Measurements from ENCODE around the gene MRPS7. TPM values are rescaled to one million over a fixed set of nuclear protein-coding genes. Genes with fewer than 3 reads are reported as not detected.

The MRPS7 gene
- total RNA-seq, 1 experiment from 2014 or later = 94.7 TPM

- no peak overlapping the region for H3K27ac Mint-ChIP-seq
- DNase-seq (ENCODE audit: low spot score) (no peak), ATAC-seq (no peak)
- H3K9me3 Mint-ChIP-seq = no peaks in the 10 kb centered on the region
- no peaks in the 10 kb centered on the region for H3K27me3 Mint-ChIP-seq (ENCODE audit: low read depth)
- ChIA-PET POLR2A (no interaction called here), CTCF (no interaction called here)
- H3K4me3 Mint-ChIP-seq = no peak overlapping the region
- peaks cover 10% of the 10 kb centered on the region for H3K4me1 Mint-ChIP-seq
- H3K36me3 Mint-ChIP-seq = peaks cover 37% of the 10 kb centered on the region
- TF ChIP-seq ZNF423 (CRISPR knock-in tag; IDR thresholded peaks at IDR 0.05) = no peak
Measured at GRCh38 chr17:75245011-75245410, 16.7 kb upstream of the MRPS7 start.

DNA sequence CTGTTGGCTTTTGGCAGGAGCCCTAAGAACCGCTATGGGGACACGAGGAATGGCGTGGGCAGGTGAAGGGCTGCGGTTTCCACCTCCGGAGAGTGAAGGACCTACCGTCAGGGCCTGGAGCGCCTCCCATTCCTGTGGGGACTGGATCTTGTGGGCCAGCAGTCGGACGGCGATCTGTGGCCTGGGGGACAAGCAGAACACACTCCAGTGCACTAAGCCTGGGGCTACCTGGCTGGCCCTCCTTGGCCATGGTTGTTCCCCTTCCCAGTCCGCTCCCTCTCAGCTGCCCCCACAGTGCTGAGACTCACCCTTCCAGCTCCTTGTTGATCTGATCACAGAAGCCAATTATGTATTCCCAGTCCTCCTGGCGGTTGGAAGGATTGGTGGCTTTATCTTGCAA is 15.3 kb upstream of the MRPS7 start:
- Mint-ChIP-seq H3K36me3 (peaks cover 37% of the 10 kb centered on the region), H3K4me1 (peaks cover 17% of the 10 kb centered on the region), H3K27me3 (ENCODE audit: low read depth) (no peaks in the 10 kb centered on the region), H3K4me3 (no peak overlapping the region), H3K27ac (0 out of 2 replicates have a peak overlapping the region, but pooled peaks have one; percentile 26), H3K9me3 (no peaks in the 10 kb centered on the region)
- ChIA-PET POLR2A (interaction anchor here (0.7 kb wide), 1 partner anchor 83 kb away, joined by 5 read pairs; no protein-coding TSS in a partner anchor), CTCF (interaction anchor here (1.0 to 5.6 kb wide), 3 partner anchors 9 to 147 kb away, joined by 3 to 39 read pairs (median 4); partner anchors contain the start of gene MIF4GD)
- no peak for ATAC-seq
- TF ChIP-seq ZNF423 (CRISPR knock-in tag; IDR thresholded peaks at IDR 0.05) (no peak), GRHL2 (CRISPR knock-in tag; IDR thresholded peaks at IDR 0.05; ENCODE audit: insufficient replicate concordance, severe bottlenecking) (no peak), RORB (CRISPR knock-in tag; IDR thresholded peaks at IDR 0.05) (no peak), NFATC4 (CRISPR knock-in tag; IDR thresholded peaks at IDR 0.05) (no peak), JUN (CRISPR knock-in tag; IDR thresholded peaks at IDR 0.05) (no peak), FOXK1 (CRISPR knock-in tag; IDR thresholded peaks at IDR 0.05) (no peak), SOX15 (CRISPR knock-in tag; IDR thresholded peaks at IDR 0.05) (no peak), USF2 (CRISPR knock-in tag; IDR thresholded peaks at IDR 0.05) (no peak), ZBTB43 (CRISPR knock-in tag; IDR thresholded peaks at IDR 0.05) (no peak)
- TF ChIP-seq, protein P1, sequence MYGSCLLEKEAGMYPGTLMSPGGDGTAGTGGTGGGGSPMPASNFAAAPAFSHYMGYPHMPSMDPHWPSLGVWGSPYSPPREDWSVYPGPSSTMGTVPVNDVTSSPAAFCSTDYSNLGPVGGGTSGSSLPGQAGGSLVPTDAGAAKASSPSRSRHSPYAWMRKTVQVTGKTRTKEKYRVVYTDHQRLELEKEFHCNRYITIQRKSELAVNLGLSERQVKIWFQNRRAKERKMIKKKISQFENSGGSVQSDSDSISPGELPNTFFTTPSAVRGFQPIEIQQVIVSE (CRISPR knock-in tag; IDR thresholded peaks at IDR 0.05; ENCODE audit: borderline replicate concordance) = no peak
- TF ChIP-seq, protein P2, sequence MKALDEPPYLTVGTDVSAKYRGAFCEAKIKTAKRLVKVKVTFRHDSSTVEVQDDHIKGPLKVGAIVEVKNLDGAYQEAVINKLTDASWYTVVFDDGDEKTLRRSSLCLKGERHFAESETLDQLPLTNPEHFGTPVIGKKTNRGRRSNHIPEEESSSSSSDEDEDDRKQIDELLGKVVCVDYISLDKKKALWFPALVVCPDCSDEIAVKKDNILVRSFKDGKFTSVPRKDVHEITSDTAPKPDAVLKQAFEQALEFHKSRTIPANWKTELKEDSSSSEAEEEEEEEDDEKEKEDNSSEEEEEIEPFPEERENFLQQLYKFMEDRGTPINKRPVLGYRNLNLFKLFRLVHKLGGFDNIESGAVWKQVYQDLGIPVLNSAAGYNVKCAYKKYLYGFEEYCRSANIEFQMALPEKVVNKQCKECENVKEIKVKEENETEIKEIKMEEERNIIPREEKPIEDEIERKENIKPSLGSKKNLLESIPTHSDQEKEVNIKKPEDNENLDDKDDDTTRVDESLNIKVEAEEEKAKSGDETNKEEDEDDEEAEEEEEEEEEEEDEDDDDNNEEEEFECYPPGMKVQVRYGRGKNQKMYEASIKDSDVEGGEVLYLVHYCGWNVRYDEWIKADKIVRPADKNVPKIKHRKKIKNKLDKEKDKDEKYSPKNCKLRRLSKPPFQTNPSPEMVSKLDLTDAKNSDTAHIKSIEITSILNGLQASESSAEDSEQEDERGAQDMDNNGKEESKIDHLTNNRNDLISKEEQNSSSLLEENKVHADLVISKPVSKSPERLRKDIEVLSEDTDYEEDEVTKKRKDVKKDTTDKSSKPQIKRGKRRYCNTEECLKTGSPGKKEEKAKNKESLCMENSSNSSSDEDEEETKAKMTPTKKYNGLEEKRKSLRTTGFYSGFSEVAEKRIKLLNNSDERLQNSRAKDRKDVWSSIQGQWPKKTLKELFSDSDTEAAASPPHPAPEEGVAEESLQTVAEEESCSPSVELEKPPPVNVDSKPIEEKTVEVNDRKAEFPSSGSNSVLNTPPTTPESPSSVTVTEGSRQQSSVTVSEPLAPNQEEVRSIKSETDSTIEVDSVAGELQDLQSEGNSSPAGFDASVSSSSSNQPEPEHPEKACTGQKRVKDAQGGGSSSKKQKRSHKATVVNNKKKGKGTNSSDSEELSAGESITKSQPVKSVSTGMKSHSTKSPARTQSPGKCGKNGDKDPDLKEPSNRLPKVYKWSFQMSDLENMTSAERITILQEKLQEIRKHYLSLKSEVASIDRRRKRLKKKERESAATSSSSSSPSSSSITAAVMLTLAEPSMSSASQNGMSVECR (CRISPR knock-in tag; IDR thresholded peaks at IDR 0.05; ENCODE audit: borderline replicate concordance) = no peak
- TF ChIP-seq, protein P3, sequence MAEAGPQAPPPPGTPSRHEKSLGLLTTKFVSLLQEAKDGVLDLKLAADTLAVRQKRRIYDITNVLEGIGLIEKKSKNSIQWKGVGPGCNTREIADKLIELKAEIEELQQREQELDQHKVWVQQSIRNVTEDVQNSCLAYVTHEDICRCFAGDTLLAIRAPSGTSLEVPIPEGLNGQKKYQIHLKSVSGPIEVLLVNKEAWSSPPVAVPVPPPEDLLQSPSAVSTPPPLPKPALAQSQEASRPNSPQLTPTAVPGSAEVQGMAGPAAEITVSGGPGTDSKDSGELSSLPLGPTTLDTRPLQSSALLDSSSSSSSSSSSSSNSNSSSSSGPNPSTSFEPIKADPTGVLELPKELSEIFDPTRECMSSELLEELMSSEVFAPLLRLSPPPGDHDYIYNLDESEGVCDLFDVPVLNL (CRISPR knock-in tag; IDR thresholded peaks at IDR 0.05; ENCODE audit: borderline replicate concordance, low read depth) = no peak
- TF ChIP-seq, protein P4, sequence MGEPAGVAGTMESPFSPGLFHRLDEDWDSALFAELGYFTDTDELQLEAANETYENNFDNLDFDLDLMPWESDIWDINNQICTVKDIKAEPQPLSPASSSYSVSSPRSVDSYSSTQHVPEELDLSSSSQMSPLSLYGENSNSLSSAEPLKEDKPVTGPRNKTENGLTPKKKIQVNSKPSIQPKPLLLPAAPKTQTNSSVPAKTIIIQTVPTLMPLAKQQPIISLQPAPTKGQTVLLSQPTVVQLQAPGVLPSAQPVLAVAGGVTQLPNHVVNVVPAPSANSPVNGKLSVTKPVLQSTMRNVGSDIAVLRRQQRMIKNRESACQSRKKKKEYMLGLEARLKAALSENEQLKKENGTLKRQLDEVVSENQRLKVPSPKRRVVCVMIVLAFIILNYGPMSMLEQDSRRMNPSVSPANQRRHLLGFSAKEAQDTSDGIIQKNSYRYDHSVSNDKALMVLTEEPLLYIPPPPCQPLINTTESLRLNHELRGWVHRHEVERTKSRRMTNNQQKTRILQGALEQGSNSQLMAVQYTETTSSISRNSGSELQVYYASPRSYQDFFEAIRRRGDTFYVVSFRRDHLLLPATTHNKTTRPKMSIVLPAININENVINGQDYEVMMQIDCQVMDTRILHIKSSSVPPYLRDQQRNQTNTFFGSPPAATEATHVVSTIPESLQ (CRISPR knock-in tag; IDR thresholded peaks at IDR 0.05) = no peak
- no peak for DNase-seq (ENCODE audit: low spot score)
